Measurements from ENCODE around the gene NLRP4.

DNA sequence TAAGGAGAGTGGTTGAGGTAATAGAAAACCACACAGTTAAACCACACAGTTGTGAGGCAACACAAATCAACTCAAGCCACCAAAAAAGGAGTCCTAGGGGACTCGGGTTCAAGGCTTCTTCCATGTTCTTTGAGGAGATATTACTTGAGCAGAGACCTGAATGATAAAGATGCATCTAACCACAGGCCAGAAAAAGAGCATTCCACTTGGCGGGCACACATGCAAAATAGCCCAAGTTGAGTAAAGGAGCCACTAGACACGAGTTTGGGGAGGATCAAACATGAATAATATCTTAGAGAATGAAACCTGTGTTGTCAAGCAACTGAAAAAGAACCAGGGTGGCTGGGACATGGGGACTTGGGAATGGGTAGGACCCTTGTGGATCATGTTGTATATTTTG is 30.2 kb downstream of the NLRP4 start:
- TF ChIP-seq EZH2 (IDR thresholded peaks at IDR 0.05; ENCODE audit: borderline replicate concordance) (no peak), EZH2phosphoT487 (IDR thresholded peaks at IDR 0.05; ENCODE audit: low read depth, severe bottlenecking, unreplicated experiment) (no peak)
- TF ChIP-seq, protein P1, sequence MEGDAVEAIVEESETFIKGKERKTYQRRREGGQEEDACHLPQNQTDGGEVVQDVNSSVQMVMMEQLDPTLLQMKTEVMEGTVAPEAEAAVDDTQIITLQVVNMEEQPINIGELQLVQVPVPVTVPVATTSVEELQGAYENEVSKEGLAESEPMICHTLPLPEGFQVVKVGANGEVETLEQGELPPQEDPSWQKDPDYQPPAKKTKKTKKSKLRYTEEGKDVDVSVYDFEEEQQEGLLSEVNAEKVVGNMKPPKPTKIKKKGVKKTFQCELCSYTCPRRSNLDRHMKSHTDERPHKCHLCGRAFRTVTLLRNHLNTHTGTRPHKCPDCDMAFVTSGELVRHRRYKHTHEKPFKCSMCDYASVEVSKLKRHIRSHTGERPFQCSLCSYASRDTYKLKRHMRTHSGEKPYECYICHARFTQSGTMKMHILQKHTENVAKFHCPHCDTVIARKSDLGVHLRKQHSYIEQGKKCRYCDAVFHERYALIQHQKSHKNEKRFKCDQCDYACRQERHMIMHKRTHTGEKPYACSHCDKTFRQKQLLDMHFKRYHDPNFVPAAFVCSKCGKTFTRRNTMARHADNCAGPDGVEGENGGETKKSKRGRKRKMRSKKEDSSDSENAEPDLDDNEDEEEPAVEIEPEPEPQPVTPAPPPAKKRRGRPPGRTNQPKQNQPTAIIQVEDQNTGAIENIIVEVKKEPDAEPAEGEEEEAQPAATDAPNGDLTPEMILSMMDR (IDR thresholded peaks at IDR 0.05; ENCODE audit: poor library complexity), result no peak
